A549 (cell line): ENCODE data around the gene MSANTD7. TPM values are rescaled to one million over a fixed set of nuclear protein-coding genes. Genes with fewer than 3 reads are reported as not detected.
A peak's percentile ranks its signal among the peaks of the same experiment; 100 is the strongest.
"Not testable (repeated sequence)": the region's sequence is repeated elsewhere in the genome, so short reads cannot be mapped to it uniquely, and the experiment has no call there.

ENCODE experiments used
- ATAC-seq, 2 experiments: fragments of 200-7000 bp in 1 of 2; fragments of >200 bp in 1 of 2; cut with Nextera tagmentation in 1 of 2; cut with Tn5 transposase in 1 of 2; 3 replicates each; pipeline versions ENCODE4 v1.8.0 to v1.9.1; 2018 to 2020; ENCODE audit warnings: mild to moderate bottlenecking in 1 of 2, moderate library complexity in 1 of 2
- CTCF ChIA-PET: fragments of 300-600 bp; sonication (Branson Sonifier 250); formaldehyde crosslinking; extraction: SDS; loops from one replicate; lab custom pipeline; 2021; ENCODE audit warnings: antibody characterized with exemption, inconsistent platforms; lab: Yijun Ruan, JAX
- POLR2A ChIA-PET: fragments of 350-600 bp; formaldehyde crosslinking; extraction: SDS; loops from one replicate; lab custom pipeline; 2021; ENCODE audit warnings: antibody characterized with exemption, inconsistent platforms; lab: Yijun Ruan, JAX
- DNase-seq, 2 experiments: peaks; one replicate each; pipeline versions ENCODE4 v3.0.0 to v3.0.0-alpha.2; 2011 to 2016; ENCODE audit warnings: low read depth in 1 of 2, low spot score in 1 of 2
- FAIRE-seq: peaks from 2 replicates; lab custom pipeline; 2011; peaks lifted over from hg19 to GRCh38; lab: Jason Lieb, UNC
- H3K27ac ChIP-seq, 2 experiments: fragments of >200 bp; sonication (Bioruptor Twin); formaldehyde crosslinking; 3 replicates each; pipeline ENCODE4 v1.5.1; 2016 to 2017
- H3K4me1 ChIP-seq: fragments of >200 bp; sonication (Bioruptor Twin); formaldehyde crosslinking; 3 replicates; pipeline ENCODE4 v1.6.1; 2016
- H3K4me2 ChIP-seq: fragments of >200 bp; sonication (Bioruptor Twin); formaldehyde crosslinking; 3 replicates; pipeline ENCODE4 v1.6.1; 2016
- H3K4me3 ChIP-seq: fragments of >200 bp; sonication (Bioruptor Twin); formaldehyde crosslinking; 3 replicates; pipeline ENCODE4 v1.5.1; 2016
- H3K9me3 ChIP-seq: fragments of >200 bp; sonication (Bioruptor Twin); formaldehyde crosslinking; 3 replicates; pipeline ENCODE4 v1.6.1; 2016
- ATOH8 ChIP-seq: fragments of 250-450 bp; sonication (Bioruptor Pico); IDR thresholded peaks from 2 replicates; pipeline ENCODE4 v1.5.0; 2020; ENCODE audit warnings: low read depth, mild to moderate bottlenecking, moderate library complexity
- BHLHE40 ChIP-seq: IDR thresholded peaks from 2 replicates; pipeline ENCODE4 v1.6.1; 2012; ENCODE audit warnings: low read depth, low read length, inconsistent platforms
- CBX8 ChIP-seq: fragments of 200-600 bp; sonication (generic); IDR thresholded peaks from 2 replicates; pipeline ENCODE4 v1.6.1; 2016
- CHD2 ChIP-seq: fragments of 150-350 bp; IDR thresholded peaks from 2 replicates; pipeline ENCODE4 v1.6.1; 2014; ENCODE audit warnings: low read length; ENCODE audit not compliant: partially characterized antibody
- FOSB ChIP-seq: fragments of 250-450 bp; sonication (Bioruptor Pico); IDR thresholded peaks from 2 replicates; pipeline ENCODE4 v1.5.0; 2020; ENCODE audit warnings: mild to moderate bottlenecking, moderate library complexity
- FOXS1 ChIP-seq: fragments of 250-450 bp; sonication (Bioruptor Pico); IDR thresholded peaks from 2 replicates; pipeline ENCODE4 v1.5.0; 2020; ENCODE audit warnings: mild to moderate bottlenecking, moderate library complexity
- HEYL ChIP-seq: fragments of 250-450 bp; sonication (Bioruptor Pico); IDR thresholded peaks from 2 replicates; pipeline ENCODE4 v1.8.0; 2021; ENCODE audit warnings: mild to moderate bottlenecking, moderate library complexity
- HOXA7 ChIP-seq: fragments of 250-450 bp; sonication (Bioruptor Pico); IDR thresholded peaks from 2 replicates; pipeline ENCODE4 v1.5.0; 2020; ENCODE audit warnings: mild to moderate bottlenecking, moderate library complexity
- HOXB13 ChIP-seq: fragments of 250-450 bp; sonication (Bioruptor Pico); IDR thresholded peaks from 2 replicates; pipeline ENCODE4 v1.5.0; 2020; ENCODE audit warnings: low read depth, mild to moderate bottlenecking, moderate library complexity
- HOXB5 ChIP-seq: fragments of 250-450 bp; sonication (Bioruptor Pico); IDR thresholded peaks from 2 replicates; pipeline ENCODE4 v1.5.0; 2020; ENCODE audit warnings: mild to moderate bottlenecking, moderate library complexity
- KDM5A ChIP-seq: fragments of 200-600 bp; sonication (generic); IDR thresholded peaks from 2 replicates; pipeline ENCODE4 v1.6.1; 2016; ENCODE audit warnings: antibody characterized with exemption, mild to moderate bottlenecking
- NPAS2 ChIP-seq: fragments of 250-450 bp; sonication (Bioruptor Pico); IDR thresholded peaks from 2 replicates; pipeline ENCODE4 v1.8.0; 2022; ENCODE audit warnings: mild to moderate bottlenecking, moderate library complexity, borderline replicate concordance
- PBX3 ChIP-seq: IDR thresholded peaks from 2 replicates; pipeline ENCODE4 v1.6.1; 2012
- POLR2A ChIP-seq: IDR thresholded peaks from 2 replicates; pipeline ENCODE4 v1.6.1; 2012; ENCODE audit warnings: mild to moderate bottlenecking, low read length
- POLR2AphosphoS2 ChIP-seq: conservative IDR thresholded peaks from 2 replicates; pipeline ENCODE4 v1.6.1; 2012; ENCODE audit warnings: low read length, improper control_type of control experiment, inconsistent platforms
- RCOR1 ChIP-seq: fragments of 150-350 bp; IDR thresholded peaks from 2 replicates; pipeline ENCODE4 v1.6.1; 2014; ENCODE audit warnings: antibody characterized with exemption, low read length, low read depth
- TP53 ChIP-seq: fragments of 250-450 bp; sonication (Bioruptor Pico); IDR thresholded peaks from 2 replicates; pipeline ENCODE4 v1.5.0; 2021; ENCODE audit warnings: mild to moderate bottlenecking, moderate library complexity
- ZSCAN20 ChIP-seq: fragments of 250-450 bp; sonication (Bioruptor Pico); IDR thresholded peaks from 2 replicates; pipeline ENCODE4 v1.8.0; 2022; ENCODE audit warnings: mild to moderate bottlenecking, moderate library complexity
- WGBS: methylation state at CpG from one replicate; pipeline ENCODE4 v1.1.6; 2017; ENCODE audit errors: missing lambda C conversion rate; 5-methylcytosine and 5-hydroxymethylcytosine counted together
- polyA plus RNA-seq, 4 experiments: library from polyadenylated mRNA; depleted of rRNA in 3 of 4; stranded (reverse); fragments of >200 nt; fragmentation: RNase III in 1 of 4; extraction: RNeasy Plus Mini Kit Qiagen cat#74134 plus additional on column Dnase treatment in 1 of 4; gene quantifications; 2 replicates in 3 of 4; 3 replicates in 1 of 4; pipeline ENCODE4 v1.2.3, GENCODE V29; 2011 to 2017
- TF ChIP-seq, protein P1 (sequence below): fragments of 200-600 bp; sonication (generic); IDR thresholded peaks from 2 replicates; pipeline ENCODE4 v1.6.1; 2016; ENCODE audit warnings: antibody characterized with exemption, mild to moderate bottlenecking, moderate library complexity
- TF ChIP-seq, protein P2 (sequence below): IDR thresholded peaks from 2 replicates; pipeline ENCODE4 v1.6.1; 2012
- TF ChIP-seq, protein P3 (sequence below): fragments of >200 bp; sonication (Bioruptor Twin); formaldehyde crosslinking; IDR thresholded peaks from 2 replicates; pipeline ENCODE4 v1.6.1; 2016

Gene MSANTD7
- polyA plus RNA-seq, 2 of the 4 experiments (the other 2 are of a cell fraction): 10.9 TPM

- ATAC-seq: peak in 1 of 2 experiments; percentile 19; a peak in 1 of 6 replicates
- H3K27ac ChIP-seq: no peak overlapping the region
- no peak for TF ChIP-seq FOXS1 (CRISPR knock-in tag)
- TF ChIP-seq TP53 (CRISPR knock-in tag): no peak
- FAIRE-seq: no peak
- H3K4me2 ChIP-seq: no peak overlapping the region
- no peak overlapping the region for H3K4me3 ChIP-seq
- POLR2A ChIA-PET: no interaction called here
- no peaks in the 10 kb centered on the region for H3K9me3 ChIP-seq
- WGBS: 86% methylated on average over 1 of the region's 1 CpG
- CTCF ChIA-PET: interaction anchor here (1.0 kb wide), 1 partner anchor 11 kb away, joined by 3 read pairs; no protein-coding TSS in a partner anchor
- DNase-seq: no peak
- H3K4me1 ChIP-seq: peaks cover 10% of the 10 kb centered on the region; the same call in 2 of the 3 replicates
Observed at GRCh38 chr10:14860791-14861190, 22.7 kb downstream of the MSANTD7 start.

- H3K4me2 ChIP-seq, H3K9me3 ChIP-seq, DNase-seq, H3K4me1 ChIP-seq, POLR2A ChIA-PET, H3K4me3 ChIP-seq, FAIRE-seq, H3K27ac ChIP-seq, ATAC-seq: not testable (repeated sequence)
- CTCF ChIA-PET: interaction anchor here (2.0 kb wide), 1 partner anchor 10 kb away, joined by 5 read pairs; no protein-coding TSS in a partner anchor
- 97% methylated on average over 5 of the region's 6 CpGs for WGBS
Observed at GRCh38 chr10:14864466-14864865, 26.4 kb downstream of the MSANTD7 start.

DNA sequence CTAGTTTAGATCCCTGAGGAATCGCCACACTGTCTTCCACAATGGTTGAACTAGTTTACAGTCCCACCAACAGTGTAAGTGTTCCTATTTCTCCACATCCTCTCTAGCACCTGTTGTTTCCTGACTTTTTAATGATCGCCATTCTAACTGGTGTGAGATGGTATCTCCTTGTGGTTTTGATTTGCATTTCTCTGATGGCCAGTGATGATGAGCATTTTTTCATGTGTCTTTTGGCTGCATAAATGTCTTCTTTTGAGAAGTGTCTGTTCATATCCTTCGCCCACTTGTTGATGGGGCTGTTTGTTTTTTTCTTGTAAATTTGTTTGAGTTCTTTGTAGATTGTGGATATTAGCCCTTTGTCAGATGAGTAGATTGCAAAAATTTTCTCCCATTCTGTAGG is 26.8 kb downstream of the MSANTD7 start:
- CTCF ChIA-PET, H3K4me3 ChIP-seq, POLR2A ChIA-PET, DNase-seq, H3K4me1 ChIP-seq, H3K27ac ChIP-seq, ATAC-seq, H3K9me3 ChIP-seq, H3K4me2 ChIP-seq, FAIRE-seq: not testable (repeated sequence)
- WGBS: 89% methylated on average over 3 of the region's 3 CpGs

DNA sequence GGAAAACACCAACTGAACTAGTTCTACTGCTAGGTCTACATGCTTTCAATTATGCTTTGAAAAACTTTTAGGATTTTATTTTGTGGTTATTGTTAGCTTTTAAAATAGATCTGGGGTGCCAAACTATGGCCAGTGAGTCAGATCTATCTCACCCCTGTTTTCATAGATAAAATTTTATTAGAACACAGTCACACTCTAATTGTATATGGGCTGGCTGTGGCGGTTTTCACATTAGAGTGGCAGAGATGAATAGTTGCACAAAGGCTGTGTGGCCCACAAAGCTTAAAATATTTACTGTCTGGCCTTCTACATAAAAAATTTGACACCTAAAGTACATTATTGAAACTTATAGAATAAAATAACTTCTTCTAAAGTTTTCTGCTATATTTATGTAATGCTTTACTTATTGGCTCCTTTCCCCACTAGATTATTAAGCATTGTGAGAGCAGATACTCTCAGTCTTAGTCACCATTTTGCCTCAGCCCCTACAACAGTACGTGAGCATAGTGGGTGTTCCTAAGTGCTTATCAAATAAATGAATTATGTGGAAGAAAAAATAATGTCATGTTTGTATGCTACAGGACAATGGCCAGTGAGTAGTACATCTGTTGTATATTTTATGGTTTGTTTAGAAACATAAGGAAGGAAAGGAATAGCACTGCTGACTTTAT is 35.1 kb downstream of the MSANTD7 start:
- 58% methylated on average over 2 of the region's 2 CpGs for WGBS
- TF ChIP-seq, protein P1, sequence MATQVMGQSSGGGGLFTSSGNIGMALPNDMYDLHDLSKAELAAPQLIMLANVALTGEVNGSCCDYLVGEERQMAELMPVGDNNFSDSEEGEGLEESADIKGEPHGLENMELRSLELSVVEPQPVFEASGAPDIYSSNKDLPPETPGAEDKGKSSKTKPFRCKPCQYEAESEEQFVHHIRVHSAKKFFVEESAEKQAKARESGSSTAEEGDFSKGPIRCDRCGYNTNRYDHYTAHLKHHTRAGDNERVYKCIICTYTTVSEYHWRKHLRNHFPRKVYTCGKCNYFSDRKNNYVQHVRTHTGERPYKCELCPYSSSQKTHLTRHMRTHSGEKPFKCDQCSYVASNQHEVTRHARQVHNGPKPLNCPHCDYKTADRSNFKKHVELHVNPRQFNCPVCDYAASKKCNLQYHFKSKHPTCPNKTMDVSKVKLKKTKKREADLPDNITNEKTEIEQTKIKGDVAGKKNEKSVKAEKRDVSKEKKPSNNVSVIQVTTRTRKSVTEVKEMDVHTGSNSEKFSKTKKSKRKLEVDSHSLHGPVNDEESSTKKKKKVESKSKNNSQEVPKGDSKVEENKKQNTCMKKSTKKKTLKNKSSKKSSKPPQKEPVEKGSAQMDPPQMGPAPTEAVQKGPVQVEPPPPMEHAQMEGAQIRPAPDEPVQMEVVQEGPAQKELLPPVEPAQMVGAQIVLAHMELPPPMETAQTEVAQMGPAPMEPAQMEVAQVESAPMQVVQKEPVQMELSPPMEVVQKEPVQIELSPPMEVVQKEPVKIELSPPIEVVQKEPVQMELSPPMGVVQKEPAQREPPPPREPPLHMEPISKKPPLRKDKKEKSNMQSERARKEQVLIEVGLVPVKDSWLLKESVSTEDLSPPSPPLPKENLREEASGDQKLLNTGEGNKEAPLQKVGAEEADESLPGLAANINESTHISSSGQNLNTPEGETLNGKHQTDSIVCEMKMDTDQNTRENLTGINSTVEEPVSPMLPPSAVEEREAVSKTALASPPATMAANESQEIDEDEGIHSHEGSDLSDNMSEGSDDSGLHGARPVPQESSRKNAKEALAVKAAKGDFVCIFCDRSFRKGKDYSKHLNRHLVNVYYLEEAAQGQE: no peak
- TF ChIP-seq, protein P2, sequence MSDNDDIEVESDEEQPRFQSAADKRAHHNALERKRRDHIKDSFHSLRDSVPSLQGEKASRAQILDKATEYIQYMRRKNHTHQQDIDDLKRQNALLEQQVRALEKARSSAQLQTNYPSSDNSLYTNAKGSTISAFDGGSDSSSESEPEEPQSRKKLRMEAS: no peak
- no peak for TF ChIP-seq ATOH8 (CRISPR knock-in tag)
- no peak for TF ChIP-seq POLR2A
- no peak for TF ChIP-seq KDM5A
- TF ChIP-seq PBX3: no peak
- TF ChIP-seq HOXB5 (CRISPR knock-in tag): no peak
- TF ChIP-seq RCOR1: no peak
- TF ChIP-seq FOSB: no peak
- TF ChIP-seq CBX8: no peak
- no peak for TF ChIP-seq ZSCAN20
- TF ChIP-seq, protein P3, sequence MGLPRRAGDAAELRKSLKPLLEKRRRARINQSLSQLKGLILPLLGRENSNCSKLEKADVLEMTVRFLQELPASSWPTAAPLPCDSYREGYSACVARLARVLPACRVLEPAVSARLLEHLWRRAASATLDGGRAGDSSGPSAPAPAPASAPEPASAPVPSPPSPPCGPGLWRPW: no peak
- no peak for TF ChIP-seq CHD2
- TF ChIP-seq BHLHE40: no peak
- no peak for TF ChIP-seq HOXA7
- TF ChIP-seq HEYL (CRISPR knock-in tag): no peak
- TF ChIP-seq HOXB13: no peak
- no peak for TF ChIP-seq NPAS2 (CRISPR knock-in tag)
- no peak for TF ChIP-seq POLR2AphosphoS2
- no peak overlapping the region for H3K4me3 ChIP-seq
- FAIRE-seq: no peak
- ATAC-seq: no peak
- no peak overlapping the region for H3K4me2 ChIP-seq
- no peak overlapping the region for H3K27ac ChIP-seq
- ChIA-PET POLR2A (no interaction called here), CTCF (interaction anchor here (1.1 to 2.2 kb wide), 2 partner anchors 10 to 98 kb away, joined by 3 to 5 read pairs; no protein-coding TSS in a partner anchor)
- no peaks in the 10 kb centered on the region for H3K9me3 ChIP-seq
- H3K4me1 ChIP-seq: peaks cover 22% of the 10 kb centered on the region
- no peak for DNase-seq
